Colonic mucosa (tissue), 4 donors: ENCODE data around the gene FAM227B. TPM values are rescaled to one million over a fixed set of nuclear protein-coding genes. Genes with fewer than 3 reads are reported as not detected.

ENCODE experiments used
- DNase-seq: peaks from one replicate; pipeline ENCODE4 v3.0.0-alpha.2; 2020
- H3K27ac ChIP-seq: fragments of 200-600 bp; one replicate; pipeline ENCODE4 v1.8.0; 2021
- H3K27me3 ChIP-seq: fragments of 200-600 bp; one replicate; pipeline ENCODE4 v1.8.0; 2021
- H3K36me3 ChIP-seq: fragments of 200-600 bp; one replicate; pipeline ENCODE4 v1.8.0; 2021
- H3K4me1 ChIP-seq: fragments of 200-600 bp; one replicate; pipeline ENCODE4 v1.8.0; 2021; ENCODE audit warnings: mild to moderate bottlenecking
- H3K4me3 ChIP-seq: fragments of 200-600 bp; one replicate; pipeline ENCODE4 v1.8.0; 2021
- H3K9ac ChIP-seq, 2 donors: one replicate each; pipeline ENCODE4 v1.7.0; 2013; ENCODE audit warnings: control low read depth in 2 of 2, low read depth in 2 of 2, low read length in 2 of 2
- H3K9me3 ChIP-seq: fragments of 200-600 bp; one replicate; pipeline ENCODE4 v1.8.0; 2021
- CTCF ChIP-seq: fragments of 200-600 bp; IDR thresholded peaks from one replicate; pipeline ENCODE4 v1.8.0; 2022; ENCODE audit warnings: antibody characterized with exemption, mild to moderate bottlenecking
- intact Hi-C: fragments of 100-400 bp; cut with DNase I; formaldehyde crosslinking; loops from one replicate; pipeline ENCODE4 v1.14.1; 2022
- total RNA-seq, 2 donors: library from RNA; stranded (reverse); fragmentation: NEBNext Ultra II Directional in 1 of 2; extraction: Animal tissue kit (Norgen Biotek cat#: 25700) in 1 of 2; gene quantifications; one replicate each; pipeline ENCODE4 v1.2.1, GENCODE V29; 2021
- donor health status: healthy.
- donor health status: DM: no; HTN: no; CAD: no.
- donor health status: DM: no; HTN: no; CAD: no.

Gene FAM227B
- total RNA-seq, 2 donors from 2014 or later, result 1.0 to 2.3 TPM

DNA sequence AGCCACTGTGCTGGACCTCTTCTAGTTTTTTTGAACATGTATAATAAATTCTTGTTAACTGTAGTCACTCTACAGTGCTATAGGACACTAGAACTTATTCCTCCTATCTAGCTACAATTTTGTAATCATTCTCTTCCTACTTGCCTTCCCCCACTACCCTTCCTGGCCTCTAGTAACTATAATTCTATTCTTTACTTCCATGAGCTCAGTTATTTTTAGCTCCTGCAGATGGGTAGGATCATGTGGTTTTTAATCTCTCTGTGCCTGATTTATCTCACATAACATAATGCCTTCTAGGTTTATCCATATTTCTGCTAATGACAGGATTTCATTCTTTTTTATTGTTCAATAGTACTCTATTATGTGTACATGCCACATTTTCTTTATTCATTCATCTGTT is 310.7 kb downstream of the FAM227B start:
- Histone ChIP-seq H3K4me1 (no peaks in the 10 kb centered on the region), H3K27me3 (no peaks in the 10 kb centered on the region), H3K36me3 (no peaks in the 10 kb centered on the region), H3K9ac (no peak overlapping the region), H3K27ac (no peak overlapping the region), H3K4me3 (no peak overlapping the region), H3K9me3 (no peaks in the 10 kb centered on the region)
- no peak for TF ChIP-seq CTCF
- intact Hi-C loops, result no loop called here
- DNase-seq, result no peak

- intact Hi-C loops, result no loop called here
- H3K36me3 ChIP-seq, result no peaks in the 10 kb centered on the region
Measured at GRCh38 chr15:49308686-49309085, 311.9 kb downstream of the FAM227B start.

GRCh38 chr15:49306551-49306950 is 314.1 kb downstream of the FAM227B start:
- H3K4me1 ChIP-seq, result no peaks in the 10 kb centered on the region
- no peak overlapping the region for H3K27ac ChIP-seq
- no peak overlapping the region for H3K4me3 ChIP-seq
- no peaks in the 10 kb centered on the region for H3K9me3 ChIP-seq
- no peaks in the 10 kb centered on the region for H3K36me3 ChIP-seq
- no peaks in the 10 kb centered on the region for H3K27me3 ChIP-seq
- H3K9ac ChIP-seq, result no peak overlapping the region
- DNase-seq, result no peak
- intact Hi-C loops, result no loop called here
- TF ChIP-seq CTCF, result no peak

More at GRCh38 chr15:49308686-49309085, 311.9 kb downstream of the FAM227B start:
- Histone ChIP-seq H3K9me3 (no peaks in the 10 kb centered on the region), H3K4me1 (no peaks in the 10 kb centered on the region), H3K27me3 (no peaks in the 10 kb centered on the region), H3K4me3 (no peak overlapping the region), H3K9ac (no peak overlapping the region), H3K27ac (no peak overlapping the region)
- TF ChIP-seq CTCF, result no peak
- no peak for DNase-seq

GRCh38 chr15:49303003-49303402 is 317.6 kb downstream of the FAM227B start:
- TF ChIP-seq CTCF, result no peak
- no peak for DNase-seq
- Histone ChIP-seq H3K4me1 (no peaks in the 10 kb centered on the region), H3K9ac (no peak overlapping the region), H3K27me3 (no peaks in the 10 kb centered on the region), H3K27ac (no peak overlapping the region), H3K36me3 (no peaks in the 10 kb centered on the region), H3K4me3 (no peak overlapping the region), H3K9me3 (no peaks in the 10 kb centered on the region)
- intact Hi-C loops, result no loop called here

DNA sequence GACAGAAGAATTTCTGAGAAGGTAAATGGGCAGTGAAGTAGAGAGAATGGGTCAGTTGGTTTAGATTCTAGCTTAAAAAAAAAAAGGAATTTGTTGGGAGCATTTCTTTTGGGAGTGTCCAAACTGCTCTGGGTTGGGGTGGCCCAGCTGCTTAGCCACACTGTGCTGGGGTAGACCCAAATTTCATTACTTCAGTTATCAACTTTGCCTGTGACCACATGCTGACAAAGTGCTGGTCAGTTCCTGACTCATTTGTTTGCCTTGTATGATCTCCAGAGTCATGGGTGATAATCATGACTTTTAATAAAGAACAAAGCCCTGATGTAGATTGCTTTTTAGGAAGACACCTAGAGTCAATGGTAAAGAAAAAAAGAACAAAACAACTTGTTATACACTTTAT is 319.1 kb downstream of the FAM227B start:
- TF ChIP-seq CTCF, result no peak
- Histone ChIP-seq H3K27me3 (no peaks in the 10 kb centered on the region), H3K9ac (no peak overlapping the region), H3K4me1 (no peaks in the 10 kb centered on the region), H3K4me3 (no peak overlapping the region), H3K36me3 (no peaks in the 10 kb centered on the region), H3K27ac (no peak overlapping the region), H3K9me3 (no peaks in the 10 kb centered on the region)
- intact Hi-C loops, result no loop called here
- no peak for DNase-seq

DNA sequence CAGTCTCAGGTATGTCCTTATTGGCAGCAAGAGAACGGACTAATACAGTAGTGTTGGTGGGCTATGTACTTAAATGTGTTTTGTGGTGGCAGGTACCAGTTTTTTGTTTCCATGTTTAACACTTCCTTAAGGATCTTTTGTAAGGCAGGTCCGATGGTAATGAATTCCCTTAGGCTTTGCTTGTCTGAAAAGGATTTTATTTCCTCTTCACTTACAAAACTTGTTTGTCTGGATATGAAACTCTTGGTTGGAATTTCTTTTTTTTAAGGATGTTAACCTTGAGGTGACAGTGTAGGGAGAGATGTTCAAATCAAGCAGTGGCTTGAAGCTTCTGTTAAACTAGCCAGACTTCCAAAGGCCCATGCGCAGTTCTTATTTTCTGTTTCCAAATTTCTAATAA is 319.8 kb downstream of the FAM227B start:
- no peak overlapping the region for H3K9ac ChIP-seq
- no peak overlapping the region for H3K27ac ChIP-seq
- no peak for TF ChIP-seq CTCF
- intact Hi-C loops, result no loop called here
- no peaks in the 10 kb centered on the region for H3K9me3 ChIP-seq
- H3K4me3 ChIP-seq, result no peak overlapping the region
- H3K36me3 ChIP-seq, result no peaks in the 10 kb centered on the region
- no peak for DNase-seq
- no peaks in the 10 kb centered on the region for H3K27me3 ChIP-seq
- H3K4me1 ChIP-seq, result no peaks in the 10 kb centered on the region
